Right atrium auricular region (tissue), 2 donors: ENCODE results near the gene NCAPG2. TPM values are rescaled to one million over a fixed set of nuclear protein-coding genes. Genes with fewer than 3 reads are reported as not detected.

Experiments used
- DNase-seq: peaks from one replicate; pipeline ENCODE4 v3.0.0-alpha.2; 2019; ENCODE audit warnings: low spot score
- H3K27ac ChIP-seq, 2 donors: fragments of 200-600 bp; sonication (generic); 1 replicate in 1 of 2; 2 replicates in 1 of 2; pipeline ENCODE4 v1.5.1; 2016 to 2019
- H3K27me3 ChIP-seq, 2 donors: fragments of 200-600 bp; sonication (generic); one replicate each; pipeline versions ENCODE4 v1.5.1 to v1.6.0; 2017 to 2019
- H3K36me3 ChIP-seq: fragments of 200-600 bp; sonication (generic); one replicate; pipeline ENCODE4 v1.5.1; 2016
- H3K4me1 ChIP-seq, 2 donors: fragments of 200-600 bp; sonication (generic); one replicate each; pipeline versions ENCODE4 v1.5.1 to v1.6.0; 2017 to 2019
- H3K4me3 ChIP-seq, 2 donors: fragments of 200-600 bp; sonication (generic); 1 replicate in 1 of 2; 2 replicates in 1 of 2; pipeline ENCODE4 v1.5.1; 2017 to 2019; ENCODE audit warnings: mild to moderate bottlenecking in 1 of 2, moderate library complexity in 1 of 2
- H3K9me3 ChIP-seq, 2 donors: fragments of 200-600 bp; sonication (generic); one replicate each; pipeline ENCODE4 v1.5.1; 2019
- total RNA-seq, 2 donors: library from RNA; depleted of rRNA; stranded (reverse); fragments of >200 nt; gene quantifications; one replicate each; pipeline ENCODE4 v1.1.0, GENCODE V29; 2016
- TF ChIP-seq, protein P1 (sequence below), 2 donors: fragments of 200-600 bp; sonication (generic); IDR thresholded peaks; one replicate each; pipeline ENCODE4 v1.5.1; 2019; ENCODE audit warnings: antibody characterized with exemption in 2 of 2

The NCAPG2 gene
- total RNA-seq, 2 donors from 2014 or later: 2.8 to 3.1 TPM

- Histone ChIP-seq H3K4me1 (no peaks in the 10 kb centered on the region), H3K9me3 (no peaks in the 10 kb centered on the region), H3K27me3 (no peaks in the 10 kb centered on the region), H3K4me3 (no peak overlapping the region), H3K27ac (no peak overlapping the region), H3K36me3 (no peaks in the 10 kb centered on the region)
- DNase-seq: no peak
- TF ChIP-seq, protein P1, sequence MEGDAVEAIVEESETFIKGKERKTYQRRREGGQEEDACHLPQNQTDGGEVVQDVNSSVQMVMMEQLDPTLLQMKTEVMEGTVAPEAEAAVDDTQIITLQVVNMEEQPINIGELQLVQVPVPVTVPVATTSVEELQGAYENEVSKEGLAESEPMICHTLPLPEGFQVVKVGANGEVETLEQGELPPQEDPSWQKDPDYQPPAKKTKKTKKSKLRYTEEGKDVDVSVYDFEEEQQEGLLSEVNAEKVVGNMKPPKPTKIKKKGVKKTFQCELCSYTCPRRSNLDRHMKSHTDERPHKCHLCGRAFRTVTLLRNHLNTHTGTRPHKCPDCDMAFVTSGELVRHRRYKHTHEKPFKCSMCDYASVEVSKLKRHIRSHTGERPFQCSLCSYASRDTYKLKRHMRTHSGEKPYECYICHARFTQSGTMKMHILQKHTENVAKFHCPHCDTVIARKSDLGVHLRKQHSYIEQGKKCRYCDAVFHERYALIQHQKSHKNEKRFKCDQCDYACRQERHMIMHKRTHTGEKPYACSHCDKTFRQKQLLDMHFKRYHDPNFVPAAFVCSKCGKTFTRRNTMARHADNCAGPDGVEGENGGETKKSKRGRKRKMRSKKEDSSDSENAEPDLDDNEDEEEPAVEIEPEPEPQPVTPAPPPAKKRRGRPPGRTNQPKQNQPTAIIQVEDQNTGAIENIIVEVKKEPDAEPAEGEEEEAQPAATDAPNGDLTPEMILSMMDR (IDR thresholded peaks at IDR 0.05): no peak
Measured at GRCh38 chr7:158606671-158607424, 97.8 kb downstream of the NCAPG2 start.

DNA sequence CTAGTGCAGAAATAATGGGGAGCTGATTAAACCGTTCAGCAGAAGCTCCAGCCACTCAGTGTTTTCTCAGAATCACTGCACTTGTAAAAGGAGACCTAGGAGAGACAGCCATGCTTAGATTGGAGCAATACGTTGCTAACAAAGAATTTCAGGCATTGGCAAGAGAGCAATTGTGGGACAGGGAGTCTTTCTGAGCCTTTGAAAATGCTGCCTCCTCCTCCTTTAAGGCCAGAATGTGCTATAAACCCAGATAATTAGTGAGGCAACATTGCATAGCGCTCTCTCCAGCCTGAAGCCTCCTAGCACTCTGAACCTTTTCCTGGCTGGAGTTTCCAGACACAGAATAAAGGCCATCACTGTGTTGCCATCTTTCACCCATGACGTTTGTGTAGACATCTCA is 98.5 kb downstream of the NCAPG2 start:
- Histone ChIP-seq H3K36me3 (no peaks in the 10 kb centered on the region), H3K27me3 (no peaks in the 10 kb centered on the region), H3K4me1 (no peaks in the 10 kb centered on the region), H3K27ac (no peak overlapping the region), H3K9me3 (no peaks in the 10 kb centered on the region), H3K4me3 (no peak overlapping the region)
- no peak for DNase-seq
- TF ChIP-seq, protein P1 (IDR thresholded peaks at IDR 0.05): no peak

DNA sequence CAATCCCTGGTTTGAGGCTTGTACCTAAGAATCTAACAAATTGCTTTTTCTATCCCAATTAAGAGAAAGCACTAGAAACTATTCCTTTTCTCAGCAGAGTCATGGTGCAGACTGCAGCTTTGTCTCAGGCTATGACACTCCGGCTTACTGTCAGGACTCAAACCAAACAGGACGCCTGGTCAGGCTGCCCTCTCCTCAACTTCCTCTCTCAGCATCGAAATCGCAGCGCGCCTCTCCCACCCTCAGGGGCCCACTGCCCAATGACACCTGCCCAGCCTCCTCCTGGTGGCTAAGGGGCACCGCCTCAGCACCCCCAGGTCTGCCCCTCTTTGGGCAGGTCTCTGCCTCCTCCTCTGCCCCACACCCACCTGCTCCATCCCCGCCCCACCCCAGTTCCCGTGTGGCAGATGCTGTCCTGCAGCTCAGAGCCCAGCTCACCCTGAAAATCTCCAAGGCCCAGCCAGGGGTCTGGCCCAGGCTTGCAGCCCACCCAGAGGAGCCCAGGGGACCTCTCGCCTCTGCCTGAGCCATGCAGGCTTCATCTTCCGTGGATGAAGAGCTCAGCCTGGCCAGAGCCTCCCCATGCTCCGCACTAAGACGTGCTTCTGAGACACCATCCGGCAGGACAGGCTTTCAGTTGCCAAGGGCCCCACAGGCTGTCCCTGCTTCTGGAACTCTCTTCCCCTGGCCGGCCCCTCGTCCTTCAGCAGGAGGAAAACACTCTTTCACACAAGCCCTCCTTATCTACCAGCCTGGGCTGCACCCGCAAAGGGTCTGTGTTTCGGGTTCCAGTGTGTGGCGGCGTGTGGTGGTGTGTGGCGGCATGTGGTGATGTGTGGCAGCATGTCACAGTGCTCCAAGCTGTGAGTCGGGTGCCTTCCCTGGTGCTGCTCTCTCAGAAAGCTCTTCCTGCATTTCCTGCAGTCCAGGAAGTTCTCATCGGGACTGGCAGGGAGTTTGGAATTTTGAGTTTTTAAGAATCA is 100.5 kb downstream of the NCAPG2 start:
- Histone ChIP-seq H3K4me3 (no peak overlapping the region), H3K36me3 (no peaks in the 10 kb centered on the region), H3K27ac (no peak overlapping the region), H3K4me1 (no peaks in the 10 kb centered on the region), H3K9me3 (no peaks in the 10 kb centered on the region), H3K27me3 (no peaks in the 10 kb centered on the region)
- DNase-seq: no peak
- TF ChIP-seq, protein P1 (IDR thresholded peaks at IDR 0.05): no peak

DNA sequence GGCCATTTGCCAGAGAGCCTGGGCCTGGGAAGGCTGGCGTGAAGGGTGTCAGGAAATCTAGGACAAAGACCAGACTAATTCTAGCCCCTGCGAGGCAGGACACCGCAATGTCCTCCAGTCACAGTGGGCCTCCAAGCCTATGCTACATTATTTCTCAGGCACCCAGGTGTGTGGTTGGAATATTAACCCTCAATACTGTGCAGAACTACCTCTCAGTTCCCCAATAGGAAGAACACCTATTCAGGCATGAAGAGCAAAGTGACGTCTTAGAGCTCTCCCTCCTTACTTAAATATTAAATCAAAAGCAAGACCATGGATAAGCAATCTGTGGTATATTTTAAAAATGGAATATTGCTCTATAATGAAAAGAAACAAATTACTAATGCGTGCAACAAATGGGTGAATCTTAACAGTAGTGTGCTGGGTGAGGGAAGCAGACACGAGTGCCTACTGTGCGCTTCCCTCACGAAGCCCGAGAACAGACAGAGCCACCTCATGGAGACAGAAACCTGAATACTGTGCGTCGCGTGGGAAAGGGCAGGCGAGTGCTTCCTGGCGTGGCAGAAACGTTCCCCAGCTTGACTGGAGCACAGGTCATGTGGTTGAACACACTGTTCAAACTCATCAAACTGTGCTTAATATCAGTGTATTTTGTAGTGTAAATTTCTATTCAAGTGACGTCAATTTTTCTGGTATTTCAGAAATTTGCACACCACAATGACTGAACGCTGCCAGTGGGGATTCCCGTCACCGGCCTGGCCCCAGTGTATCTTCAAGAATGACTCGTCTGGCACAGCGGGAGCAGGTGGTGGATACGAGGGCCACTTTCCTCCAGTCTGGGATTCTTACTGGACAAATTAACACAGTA is 101.5 kb downstream of the NCAPG2 start:
- no peak for DNase-seq
- H3K27ac ChIP-seq: no peak overlapping the region
- H3K9me3 ChIP-seq: no peaks in the 10 kb centered on the region
- H3K27me3 ChIP-seq: no peaks in the 10 kb centered on the region
- TF ChIP-seq, protein P1 (IDR thresholded peaks at IDR 0.05): no peak
- H3K4me1 ChIP-seq: no peaks in the 10 kb centered on the region
- H3K4me3 ChIP-seq: no peak overlapping the region
- no peaks in the 10 kb centered on the region for H3K36me3 ChIP-seq

DNA sequence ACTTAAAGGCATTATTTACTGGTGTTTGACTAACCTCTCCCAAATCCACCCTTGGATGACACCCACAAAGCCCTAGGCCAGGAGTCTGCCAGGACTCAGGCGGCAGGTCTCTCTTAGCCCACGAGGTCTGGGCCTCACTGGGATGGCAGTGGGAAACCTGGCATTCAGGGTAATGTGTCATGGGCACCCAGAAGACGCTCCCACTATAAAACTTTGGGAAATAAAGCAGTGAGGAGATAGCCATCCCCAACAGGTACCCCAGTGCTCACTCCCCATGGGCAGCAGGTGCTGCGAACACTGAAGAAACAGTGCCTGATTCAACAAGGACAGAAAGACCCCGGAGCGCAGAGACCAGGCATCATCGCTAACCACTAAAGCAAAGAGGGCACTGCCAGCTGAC is 102.6 kb downstream of the NCAPG2 start:
- H3K27ac ChIP-seq: no peak overlapping the region

More for the DNA sequence above, 102.6 kb downstream of the NCAPG2 start:
- no peaks in the 10 kb centered on the region for H3K27me3 ChIP-seq
- no peaks in the 10 kb centered on the region for H3K4me1 ChIP-seq
- no peaks in the 10 kb centered on the region for H3K36me3 ChIP-seq
- TF ChIP-seq, protein P1 (IDR thresholded peaks at IDR 0.05): no peak
- no peak for DNase-seq
- H3K4me3 ChIP-seq: no peak overlapping the region
- no peaks in the 10 kb centered on the region for H3K9me3 ChIP-seq
